HG03066 (cell line): ENCODE results near the gene RNU11.
A peak's percentile ranks its signal among the peaks of the same experiment; 100 is the strongest.
"Not testable (repeated sequence)": the region's sequence is repeated elsewhere in the genome, so short reads cannot be mapped to it uniquely, and the experiment has no call there.

Source experiments
- ATAC-seq: cut with Tn5 transposase; IDR thresholded peaks from one replicate; pipeline ENCODE4 v1.9.1; 2021; ENCODE audit warnings: low read depth; ENCODE audit not compliant: unreplicated experiment

Gene RNU11

GRCh38 chr1:28648474-28649198 is at the start of gene RNU11:
Gene RNU11, plus strand, starts transcription at chr1:28648600.
- ATAC-seq: peak; percentile 59

GRCh38 chr1:28601696-28602095 is 46.7 kb upstream of the RNU11 start:
- ATAC-seq: no peak

GRCh38 chr1:28602536-28603439 is 45.6 kb upstream of the RNU11 start:
- ATAC-seq: no peak

- ATAC-seq: no peak
Measured at GRCh38 chr1:28604411-28604810, 44.0 kb upstream of the RNU11 start.

- no peak for ATAC-seq
Measured at GRCh38 chr1:28604962-28605361, 43.4 kb upstream of the RNU11 start.

- ATAC-seq: no peak
Measured at GRCh38 chr1:28606771-28607170, 41.6 kb upstream of the RNU11 start.

GRCh38 chr1:28613175-28613574 is 35.2 kb upstream of the RNU11 start:
- no peak for ATAC-seq

GRCh38 chr1:28631713-28632112 is 16.7 kb upstream of the RNU11 start:
- no peak for ATAC-seq

GRCh38 chr1:28632560-28632959 is 15.8 kb upstream of the RNU11 start:
- ATAC-seq: no peak

- no peak for ATAC-seq
Measured at GRCh38 chr1:28640766-28641165, 7.6 kb upstream of the RNU11 start.

GRCh38 chr1:28642056-28642846 is 6.1 kb upstream of the RNU11 start:
- ATAC-seq: peak; percentile 17

GRCh38 chr1:28642847-28643635 is 5.4 kb upstream of the RNU11 start, which contains the start of gene TAF12:
Gene TAF12, minus strand, starts transcription at chr1:28643067. Its CDS starts 20,986 bp downstream, at chr1:28622081.
- peak; percentile 78 for ATAC-seq

- no peak for ATAC-seq
Measured at GRCh38 chr1:28644494-28644893, 3.9 kb upstream of the RNU11 start.

- ATAC-seq: not testable (repeated sequence)
Measured at GRCh38 chr1:28645406-28645805, 3.0 kb upstream of the RNU11 start.

GRCh38 chr1:28646040-28646439 is 2.4 kb upstream of the RNU11 start:
- ATAC-seq: no peak

GRCh38 chr1:28648008-28648473 is 359 bp upstream of the RNU11 start:
- ATAC-seq: peak; percentile 65

- ATAC-seq: not testable (repeated sequence)
Measured at GRCh38 chr1:28653063-28653462, 4.7 kb downstream of the RNU11 start.

GRCh38 chr1:28653870-28654269 is 5.5 kb downstream of the RNU11 start:
- ATAC-seq: not testable (repeated sequence)

- not testable (repeated sequence) for ATAC-seq
Measured at GRCh38 chr1:28655448-28656311, 7.3 kb downstream of the RNU11 start.
